ENCODE data around the gene NUMBL. TPM values are rescaled to one million over a fixed set of nuclear protein-coding genes. Genes with fewer than 3 reads are reported as not detected.
"Not testable (repeated sequence)": the region's sequence is repeated elsewhere in the genome, so short reads cannot be mapped to it uniquely, and the experiment has no call there.

The NUMBL gene
- polyA plus RNA-seq: 4.0 TPM

GRCh38 chr19:40690050-40690692 is at the start of gene NUMBL:
Gene NUMBL (minus strand): TSS chr19:40690651. CDS start chr19:40690483, 168 bp downstream.
- no peaks in the 10 kb centered on the region for H3K9me3 Mint-ChIP-seq
- H3K4me3 Mint-ChIP-seq: peak within 1 kb of the TSS; percentile 73 to 98 (median 94)
- peaks cover 0 to 6% (median 4%) of the 10 kb centered on the region in 3 donors for H3K4me1 Mint-ChIP-seq
- peak within 1 kb of the TSS in 2 of 3 donors; percentile 46 to 90 for H3K27ac Mint-ChIP-seq
- no peaks in the 10 kb centered on the region for H3K36me3 Mint-ChIP-seq
- H3K27me3 Mint-ChIP-seq: no peaks in the 10 kb centered on the region

GRCh38 chr19:40739030-40739839 is 48.8 kb upstream of the NUMBL start:
- H3K27ac Mint-ChIP-seq: no peak overlapping the region
- no peak overlapping the region for H3K4me3 Mint-ChIP-seq
- H3K27me3 Mint-ChIP-seq: no peaks in the 10 kb centered on the region
- H3K4me1 Mint-ChIP-seq: peaks cover 0 to 5% (median 4%) of the 10 kb centered on the region in 3 donors
- H3K9me3 Mint-ChIP-seq: no peaks in the 10 kb centered on the region
- H3K36me3 Mint-ChIP-seq: peaks cover 13% of the 10 kb centered on the region

- peaks cover 13% of the 10 kb centered on the region for H3K36me3 Mint-ChIP-seq
- H3K27ac Mint-ChIP-seq: no peak overlapping the region
- peaks cover 0 to 5% (median 4%) of the 10 kb centered on the region in 3 donors for H3K4me1 Mint-ChIP-seq
- no peaks in the 10 kb centered on the region for H3K9me3 Mint-ChIP-seq
- H3K4me3 Mint-ChIP-seq: no peak overlapping the region
- no peaks in the 10 kb centered on the region for H3K27me3 Mint-ChIP-seq
Measured at GRCh38 chr19:40737102-40737644, 46.7 kb upstream of the NUMBL start.

- Mint-ChIP-seq H3K4me1 (peaks cover 0 to 5% (median 4%) of the 10 kb centered on the region in 3 donors), H3K27me3 (no peaks in the 10 kb centered on the region), H3K27ac (no peak overlapping the region), H3K36me3 (peaks cover 13% of the 10 kb centered on the region), H3K4me3 (no peak overlapping the region), H3K9me3 (no peaks in the 10 kb centered on the region)
Measured at GRCh38 chr19:40736661-40737060, 46.2 kb upstream of the NUMBL start.

- peaks cover 10% of the 10 kb centered on the region for H3K36me3 Mint-ChIP-seq
- no peaks in the 10 kb centered on the region for H3K9me3 Mint-ChIP-seq
- peaks cover 0 to 5% (median 4%) of the 10 kb centered on the region in 3 donors for H3K4me1 Mint-ChIP-seq
- H3K27me3 Mint-ChIP-seq: no peaks in the 10 kb centered on the region
- H3K4me3 Mint-ChIP-seq: no peak overlapping the region
- H3K27ac Mint-ChIP-seq: peak overlapping the region in 2 of 3 donors; percentile 53 to 73
Measured at GRCh38 chr19:40735013-40735771, 44.7 kb upstream of the NUMBL start.

- Mint-ChIP-seq H3K27ac (no peak overlapping the region), H3K27me3 (no peaks in the 10 kb centered on the region), H3K36me3 (peaks cover 8% of the 10 kb centered on the region), H3K4me3 (no peak overlapping the region), H3K4me1 (peaks cover 0 to 4% (median 0%) of the 10 kb centered on the region in 3 donors), H3K9me3 (no peaks in the 10 kb centered on the region)
Measured at GRCh38 chr19:40733149-40733548, 42.7 kb upstream of the NUMBL start.

- H3K4me3 Mint-ChIP-seq, H3K27me3 Mint-ChIP-seq, H3K4me1 Mint-ChIP-seq, H3K9me3 Mint-ChIP-seq, H3K36me3 Mint-ChIP-seq: not testable (repeated sequence)
- peak overlapping the region in 1 of 3 donors; percentile 67 for H3K27ac Mint-ChIP-seq
Measured at GRCh38 chr19:40732304-40732703, 41.9 kb upstream of the NUMBL start.

- H3K9me3 Mint-ChIP-seq: not testable (repeated sequence)
Measured at GRCh38 chr19:40730065-40730464, 39.6 kb upstream of the NUMBL start.

GRCh38 chr19:40726279-40726678 is 35.8 kb upstream of the NUMBL start:
- no peak overlapping the region for H3K4me3 Mint-ChIP-seq
- H3K36me3 Mint-ChIP-seq: peaks cover 2% of the 10 kb centered on the region
- H3K9me3 Mint-ChIP-seq: no peaks in the 10 kb centered on the region
- H3K27ac Mint-ChIP-seq: peak overlapping the region in 1 of 3 donors; percentile 10
- H3K4me1 Mint-ChIP-seq: peaks cover 0 to 9% (median 3%) of the 10 kb centered on the region in 3 donors
- H3K27me3 Mint-ChIP-seq: no peaks in the 10 kb centered on the region

More at GRCh38 chr19:40730065-40730464, 39.6 kb upstream of the NUMBL start:
- not testable (repeated sequence) for H3K27ac Mint-ChIP-seq, H3K4me1 Mint-ChIP-seq, H3K27me3 Mint-ChIP-seq, H3K36me3 Mint-ChIP-seq, H3K4me3 Mint-ChIP-seq

GRCh38 chr19:40724855-40725254 is 34.4 kb upstream of the NUMBL start:
- H3K9me3 Mint-ChIP-seq: no peaks in the 10 kb centered on the region
- H3K27me3 Mint-ChIP-seq: no peaks in the 10 kb centered on the region
- H3K4me3 Mint-ChIP-seq: no peak overlapping the region
- no peak overlapping the region for H3K27ac Mint-ChIP-seq
- peaks cover 9 to 19% (median 12%) of the 10 kb centered on the region in 3 donors for H3K4me1 Mint-ChIP-seq
- peaks cover 2% of the 10 kb centered on the region for H3K36me3 Mint-ChIP-seq

- Mint-ChIP-seq H3K4me1 (peaks cover 9 to 24% (median 16%) of the 10 kb centered on the region in 3 donors), H3K36me3 (peaks cover 2% of the 10 kb centered on the region), H3K9me3 (no peaks in the 10 kb centered on the region), H3K27ac (peak overlapping the region in 1 of 3 donors; percentile 59), H3K27me3 (no peaks in the 10 kb centered on the region), H3K4me3 (no peak overlapping the region)
Measured at GRCh38 chr19:40724315-40724714, 33.9 kb upstream of the NUMBL start.

- peaks cover 13 to 25% (median 17%) of the 10 kb centered on the region in 3 donors for H3K4me1 Mint-ChIP-seq
- peak overlapping the region in 1 of 3 donors; percentile 59 for H3K27ac Mint-ChIP-seq
- H3K36me3 Mint-ChIP-seq: peaks cover 2% of the 10 kb centered on the region
- peak overlapping the region in 1 of 4 donors; percentile 62 for H3K4me3 Mint-ChIP-seq
- H3K27me3 Mint-ChIP-seq: no peaks in the 10 kb centered on the region
- no peaks in the 10 kb centered on the region for H3K9me3 Mint-ChIP-seq
Measured at GRCh38 chr19:40723661-40724254, 33.3 kb upstream of the NUMBL start.

- H3K27me3 Mint-ChIP-seq: no peaks in the 10 kb centered on the region
- peaks cover 18 to 34% (median 22%) of the 10 kb centered on the region in 3 donors for H3K4me1 Mint-ChIP-seq
- H3K9me3 Mint-ChIP-seq: no peaks in the 10 kb centered on the region
- peak overlapping the region in 1 of 3 donors; percentile 59 for H3K27ac Mint-ChIP-seq
- H3K4me3 Mint-ChIP-seq: peak overlapping the region in 1 of 4 donors; percentile 3
- peaks cover 2% of the 10 kb centered on the region for H3K36me3 Mint-ChIP-seq
Measured at GRCh38 chr19:40721936-40722661, 31.6 kb upstream of the NUMBL start.

GRCh38 chr19:40721140-40721486 is 30.7 kb upstream of the NUMBL start:
- peaks cover 25 to 37% (median 28%) of the 10 kb centered on the region in 3 donors for H3K4me1 Mint-ChIP-seq
- peak overlapping the region in 2 of 3 donors; percentile 13 to 72 for H3K27ac Mint-ChIP-seq
- H3K36me3 Mint-ChIP-seq: peaks cover 2% of the 10 kb centered on the region
- H3K9me3 Mint-ChIP-seq: no peaks in the 10 kb centered on the region
- no peaks in the 10 kb centered on the region for H3K27me3 Mint-ChIP-seq
- H3K4me3 Mint-ChIP-seq: peak overlapping the region in 3 of 4 donors; percentile 61 to 76 (median 65)

Measured in IgD-negative memory B cell (primary cell).